ENCODE results near the gene RFFL. TPM values are rescaled to one million over a fixed set of nuclear protein-coding genes. Genes with fewer than 3 reads are reported as not detected.

RFFL gene
- total RNA-seq, 1 donor from 2014 or later: 22.9 TPM

GRCh38 chr17:34996422-34997285 lies 66.9 kb downstream of the RFFL start:
- Mint-ChIP-seq H3K27me3 (ENCODE audit: unreplicated experiment) (no peaks in the 10 kb centered on the region), H3K36me3 (ENCODE audit: unreplicated experiment) (peaks cover 24% of the 10 kb centered on the region), H3K27ac (ENCODE audit: unreplicated experiment) (peak overlapping the region; percentile 79), H3K4me1 (ENCODE audit: unreplicated experiment) (peaks cover 14% of the 10 kb centered on the region), H3K4me3 (ENCODE audit: unreplicated experiment) (no peak overlapping the region), H3K9me3 (ENCODE audit: unreplicated experiment) (no peaks in the 10 kb centered on the region)
- no peak for TF ChIP-seq CTCF (IDR thresholded peaks at IDR 0.05)
- DNase-seq (ENCODE audit: extremely low spot score, unreplicated experiment): no peak

DNA sequence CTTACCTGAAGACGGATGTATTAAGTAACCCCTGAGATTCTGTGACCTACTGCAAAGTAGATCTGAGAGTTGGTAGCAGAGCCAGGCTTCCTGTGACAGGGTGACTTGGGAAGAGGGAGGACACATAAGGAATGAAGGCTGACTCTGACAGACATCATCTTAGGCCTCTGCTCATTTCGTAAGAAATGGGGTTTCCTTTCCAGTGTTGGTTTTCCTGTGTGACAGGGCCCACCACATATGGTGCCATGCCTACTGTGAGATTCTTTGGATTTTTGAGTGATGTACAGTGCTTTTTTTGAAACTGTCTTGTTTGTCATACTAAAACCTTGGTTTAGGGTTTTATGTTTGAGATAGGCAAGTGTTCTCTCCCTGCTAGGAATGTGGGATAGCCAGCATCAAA lies 70.5 kb downstream of the RFFL start:
- no peak for DNase-seq (ENCODE audit: extremely low spot score, unreplicated experiment)
- H3K27ac Mint-ChIP-seq (ENCODE audit: unreplicated experiment): no peak overlapping the region
- H3K27me3 Mint-ChIP-seq (ENCODE audit: unreplicated experiment): no peaks in the 10 kb centered on the region
- H3K4me1 Mint-ChIP-seq (ENCODE audit: unreplicated experiment): peaks cover 12% of the 10 kb centered on the region
- H3K36me3 Mint-ChIP-seq (ENCODE audit: unreplicated experiment): peaks cover 54% of the 10 kb centered on the region
- TF ChIP-seq CTCF (IDR thresholded peaks at IDR 0.05): no peak
- H3K4me3 Mint-ChIP-seq (ENCODE audit: unreplicated experiment): no peak overlapping the region
- H3K9me3 Mint-ChIP-seq (ENCODE audit: unreplicated experiment): no peaks in the 10 kb centered on the region

- H3K9me3 Mint-ChIP-seq (ENCODE audit: unreplicated experiment): no peaks in the 10 kb centered on the region
- no peak for DNase-seq (ENCODE audit: extremely low spot score, unreplicated experiment)
- H3K36me3 Mint-ChIP-seq (ENCODE audit: unreplicated experiment): peaks cover 57% of the 10 kb centered on the region
- no peak overlapping the region for H3K4me3 Mint-ChIP-seq (ENCODE audit: unreplicated experiment)
- no peaks in the 10 kb centered on the region for H3K27me3 Mint-ChIP-seq (ENCODE audit: unreplicated experiment)
- no peak overlapping the region for H3K27ac Mint-ChIP-seq (ENCODE audit: unreplicated experiment)
- H3K4me1 Mint-ChIP-seq (ENCODE audit: unreplicated experiment): no peaks in the 10 kb centered on the region
- TF ChIP-seq CTCF (IDR thresholded peaks at IDR 0.05): no peak
Observed at GRCh38 chr17:34991606-34992005, 71.9 kb downstream of the RFFL start.

DNA sequence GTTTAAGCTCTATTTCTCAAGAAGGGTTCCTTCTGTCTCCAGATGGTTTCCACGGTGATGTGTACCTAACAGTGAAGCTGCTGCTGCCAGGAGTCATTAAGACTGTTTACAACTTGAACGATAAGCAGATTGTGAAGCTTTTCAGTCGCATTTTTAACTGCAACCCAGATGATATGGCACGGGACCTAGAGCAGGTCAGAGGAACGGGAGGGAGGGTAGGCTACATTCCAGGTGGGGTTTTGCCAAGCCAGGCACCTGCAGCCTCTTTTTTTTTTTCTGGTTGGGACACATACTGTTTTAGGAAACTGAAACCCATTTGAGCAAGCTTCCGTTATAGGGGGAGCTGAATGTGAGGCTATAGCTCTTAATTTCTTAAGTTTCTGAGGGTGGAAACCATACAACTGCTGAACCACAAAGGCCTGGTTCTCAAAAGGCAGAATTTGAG lies 72.6 kb downstream of the RFFL start:
- no peaks in the 10 kb centered on the region for H3K27me3 Mint-ChIP-seq (ENCODE audit: unreplicated experiment)
- no peak overlapping the region for H3K27ac Mint-ChIP-seq (ENCODE audit: unreplicated experiment)
- TF ChIP-seq CTCF (IDR thresholded peaks at IDR 0.05): no peak
- no peak overlapping the region for H3K4me3 Mint-ChIP-seq (ENCODE audit: unreplicated experiment)
- H3K9me3 Mint-ChIP-seq (ENCODE audit: unreplicated experiment): no peaks in the 10 kb centered on the region
- no peak for DNase-seq (ENCODE audit: extremely low spot score, unreplicated experiment)
- H3K4me1 Mint-ChIP-seq (ENCODE audit: unreplicated experiment): no peaks in the 10 kb centered on the region
- peaks cover 60% of the 10 kb centered on the region for H3K36me3 Mint-ChIP-seq (ENCODE audit: unreplicated experiment)

DNA sequence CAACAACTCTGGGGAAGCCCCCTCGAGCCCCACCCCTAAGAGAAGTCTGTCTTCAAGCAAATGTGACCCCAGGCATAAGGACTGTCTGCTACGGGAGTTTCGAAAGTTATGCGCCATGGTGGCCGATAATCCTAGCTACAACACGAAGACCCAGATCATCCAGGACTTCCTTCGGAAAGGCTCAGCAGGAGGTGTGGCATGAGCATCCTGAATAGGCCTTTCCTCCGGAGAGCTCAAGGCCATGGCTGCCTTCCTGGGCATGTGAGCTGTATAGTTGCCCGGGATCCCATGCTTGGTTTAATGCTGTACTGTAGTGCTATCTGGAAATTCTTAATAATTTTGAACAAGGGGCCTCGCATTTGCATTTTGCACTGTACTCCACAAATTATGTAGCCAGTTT lies 74.0 kb downstream of the RFFL start:
- Mint-ChIP-seq H3K4me3 (ENCODE audit: unreplicated experiment) (no peak overlapping the region), H3K4me1 (ENCODE audit: unreplicated experiment) (no peaks in the 10 kb centered on the region), H3K27ac (ENCODE audit: unreplicated experiment) (no peak overlapping the region), H3K27me3 (ENCODE audit: unreplicated experiment) (no peaks in the 10 kb centered on the region), H3K36me3 (ENCODE audit: unreplicated experiment) (peaks cover 55% of the 10 kb centered on the region), H3K9me3 (ENCODE audit: unreplicated experiment) (no peaks in the 10 kb centered on the region)
- no peak for DNase-seq (ENCODE audit: extremely low spot score, unreplicated experiment)
- no peak for TF ChIP-seq CTCF (IDR thresholded peaks at IDR 0.05)

Measured in osteocyte (in vitro differentiated cells).